Posterior vena cava (tissue), 2 donors: ENCODE results near the gene MROH7. TPM values are rescaled to one million over a fixed set of nuclear protein-coding genes. Genes with fewer than 3 reads are reported as not detected.

Experiments
- DNase-seq: peaks from one replicate; pipeline ENCODE4 v3.0.0-alpha.2; 2020; ENCODE audit warnings: low spot score
- intact Hi-C, 2 donors: fragments of 100-400 bp; cut with DNase I; formaldehyde crosslinking; loops; one replicate each; pipeline versions ENCODE4 v1.14.1 to v1.14.2; 2022 to 2023
- total RNA-seq, 2 donors: library from RNA; stranded (reverse); fragmentation: NEBNext Ultra II Directional; extraction: Animal tissue kit (Norgen Biotek cat#: 25700); gene quantifications; one replicate each; pipeline ENCODE4 v1.2.1, GENCODE V29; 2021
- donor health status: DM: yes; HTN: yes; CAD: no.
- donor health status: DM: yes; HTN: yes; CAD: no.

The MROH7 gene
- total RNA-seq, 2 donors from 2014 or later: 2.5 to 4.8 TPM

DNA sequence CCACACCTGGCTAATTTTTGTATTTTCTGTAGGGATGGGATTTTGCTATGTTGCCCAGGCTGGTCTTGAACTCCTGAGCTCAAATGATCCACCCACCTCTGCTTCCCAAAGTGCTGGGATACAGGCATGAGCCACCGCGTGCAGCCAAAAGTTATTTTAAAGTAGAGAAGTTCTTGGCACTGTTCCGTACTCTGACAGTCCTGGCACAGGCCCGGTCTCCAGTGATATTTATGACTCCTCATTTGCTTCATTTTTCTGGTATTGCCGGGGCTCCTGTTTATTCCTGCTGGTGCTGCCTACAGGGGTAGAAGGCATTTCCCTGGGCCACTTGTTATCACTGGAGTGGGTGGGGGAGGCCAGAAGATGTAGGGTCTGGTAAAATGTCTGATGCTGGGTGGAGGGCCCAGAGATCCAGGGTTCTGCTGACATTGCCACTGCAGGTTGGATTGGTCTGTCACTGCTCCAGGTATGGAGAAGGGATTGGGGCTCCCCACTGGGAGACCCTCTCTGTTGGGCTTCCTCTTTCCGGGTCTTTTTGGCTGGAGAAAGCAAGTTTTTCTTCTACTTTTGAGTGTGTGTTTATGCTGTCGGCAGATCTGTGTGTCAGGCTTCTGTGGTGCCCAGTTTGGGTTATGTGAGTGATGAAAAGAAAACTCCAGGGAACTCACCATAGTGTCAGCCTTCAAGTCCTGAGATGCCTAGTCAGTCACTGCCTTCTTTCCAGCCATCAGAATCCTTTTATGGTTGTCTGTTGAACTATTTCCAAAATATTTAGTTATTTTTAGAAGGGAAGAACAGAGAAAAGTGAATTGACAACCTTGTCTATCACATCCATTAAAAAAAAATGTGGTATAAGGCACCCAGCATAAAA lies 4.5 kb downstream of the MROH7 start:
- intact Hi-C loops: no loop called here
- no peak for DNase-seq

DNA sequence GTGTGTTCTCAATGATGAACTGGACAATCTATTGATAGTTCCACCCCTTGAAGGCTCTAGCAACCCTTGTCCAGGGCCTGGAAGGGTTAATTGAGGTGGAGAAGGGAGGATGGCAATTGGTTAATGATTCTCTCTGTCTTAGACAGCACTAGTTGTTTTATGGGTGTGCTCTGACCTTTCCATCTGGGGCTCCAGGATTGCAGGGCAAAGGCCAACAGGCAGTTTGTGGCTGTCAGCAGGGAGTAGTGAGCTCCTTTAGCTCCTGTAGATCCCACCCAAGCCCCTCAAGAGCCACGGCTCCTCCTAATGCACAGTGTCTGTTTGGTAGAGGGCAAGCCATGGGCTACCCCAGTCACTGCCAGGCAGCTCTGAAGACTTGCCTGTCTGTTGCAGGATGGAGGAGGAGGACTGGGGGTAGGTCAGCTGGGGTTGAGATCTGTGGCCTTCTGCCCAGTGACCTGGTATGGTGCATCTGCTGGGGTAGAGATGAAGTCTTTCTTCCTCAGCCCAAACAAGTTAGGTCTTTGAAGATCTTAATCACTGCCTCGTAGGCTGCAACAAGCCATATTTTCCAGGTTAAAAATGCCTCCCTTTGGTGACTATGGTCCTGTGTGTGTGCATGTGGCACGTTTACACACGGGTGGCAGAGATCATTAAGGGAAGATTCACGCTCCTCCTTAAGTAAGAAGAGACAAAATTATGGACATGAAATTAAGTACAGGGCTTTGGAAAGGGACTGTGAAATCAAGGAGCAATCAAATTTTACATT lies 7.7 kb downstream of the MROH7 start:
- DNase-seq: no peak
- intact Hi-C loops: no loop called here

DNA sequence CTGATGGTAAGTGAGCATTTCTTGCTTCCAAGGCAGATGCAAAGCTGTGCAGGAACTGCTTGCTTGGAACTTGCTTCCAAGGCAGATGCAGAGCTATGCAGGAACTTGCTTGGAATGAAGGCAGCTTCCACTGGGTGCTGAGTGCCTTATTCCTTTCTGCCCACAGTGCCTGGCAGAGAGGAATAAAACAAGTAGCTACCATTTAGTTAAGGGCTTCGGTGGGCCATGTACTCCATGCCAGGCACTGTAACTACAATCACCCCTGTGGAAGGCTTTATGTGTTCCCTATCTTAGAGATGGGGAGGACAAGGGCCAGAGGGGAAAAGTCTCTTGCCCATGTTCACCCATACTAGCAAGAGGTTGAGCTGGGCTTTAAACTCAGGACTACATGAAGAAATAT lies 8.3 kb downstream of the MROH7 start:
- no peak for DNase-seq
- intact Hi-C loops: no loop called here

DNA sequence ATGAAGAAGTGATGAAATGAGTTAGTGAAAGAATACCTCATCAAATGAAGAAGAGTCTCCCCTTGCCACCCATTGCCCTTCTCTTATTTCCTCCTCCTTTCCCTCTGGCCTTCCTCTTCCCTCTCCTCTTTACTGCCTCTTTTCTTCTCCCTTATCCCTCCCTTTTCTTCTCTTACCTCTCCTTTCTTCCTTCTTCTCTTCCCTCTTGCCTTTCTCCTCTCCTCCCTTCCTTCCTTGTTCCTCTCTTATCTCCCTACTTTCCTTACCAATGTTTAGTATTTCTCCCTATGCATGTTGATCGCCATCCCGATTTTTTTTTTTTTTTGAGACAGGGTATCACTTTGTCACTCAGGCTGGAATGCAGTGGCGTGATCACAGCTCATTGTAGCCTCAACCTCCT lies 8.8 kb downstream of the MROH7 start:
- intact Hi-C loops: no loop called here
- DNase-seq: no peak

DNA sequence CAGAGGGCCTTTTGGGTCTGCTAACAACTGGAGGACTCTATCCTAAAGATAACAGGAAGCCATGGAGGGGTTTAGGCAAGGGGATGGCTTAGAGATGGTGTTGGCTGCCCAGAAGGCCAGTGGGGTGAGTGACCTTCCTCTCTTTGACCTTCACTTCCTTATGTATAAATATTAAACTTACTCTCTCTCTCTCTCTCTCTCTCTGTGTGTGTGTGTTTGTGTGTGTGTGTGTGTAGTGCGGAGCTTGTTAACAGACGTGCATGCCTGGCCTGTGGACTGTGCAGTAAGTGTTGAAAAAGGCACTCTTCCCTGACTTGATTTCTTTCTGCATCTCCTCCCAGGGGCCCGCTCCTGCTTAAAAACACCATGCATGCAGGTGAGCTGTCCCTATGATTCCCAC lies 10.0 kb downstream of the MROH7 start:
- no peak for DNase-seq

DNA sequence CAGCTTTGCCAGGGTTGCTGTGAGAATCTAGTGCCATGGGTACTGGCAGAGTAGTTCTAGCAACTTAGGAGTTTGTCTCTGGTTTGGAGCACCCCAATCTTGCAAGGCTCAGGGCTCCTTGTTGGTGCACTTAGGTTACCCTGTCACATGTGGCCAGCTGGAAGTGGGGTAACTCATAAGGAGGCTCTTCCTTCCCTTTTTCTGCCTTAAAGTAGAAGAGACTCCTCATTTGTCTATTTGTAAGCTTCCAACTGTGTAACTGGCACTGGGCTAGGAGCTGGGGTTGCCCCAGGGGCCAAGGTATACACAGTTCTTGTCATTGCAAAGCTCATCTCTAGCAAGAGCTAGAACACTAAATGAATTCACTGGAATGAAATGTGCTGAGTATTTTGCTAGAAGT lies 10.6 kb downstream of the MROH7 start:
- intact Hi-C loops: no loop called here
- no peak for DNase-seq

More for the DNA sequence above, 10.0 kb downstream of the MROH7 start:
- intact Hi-C loops: no loop called here

- no peak for DNase-seq
- intact Hi-C loops: no loop called here
Observed at GRCh38 chr1:54653036-54653435, 11.4 kb downstream of the MROH7 start.

DNA sequence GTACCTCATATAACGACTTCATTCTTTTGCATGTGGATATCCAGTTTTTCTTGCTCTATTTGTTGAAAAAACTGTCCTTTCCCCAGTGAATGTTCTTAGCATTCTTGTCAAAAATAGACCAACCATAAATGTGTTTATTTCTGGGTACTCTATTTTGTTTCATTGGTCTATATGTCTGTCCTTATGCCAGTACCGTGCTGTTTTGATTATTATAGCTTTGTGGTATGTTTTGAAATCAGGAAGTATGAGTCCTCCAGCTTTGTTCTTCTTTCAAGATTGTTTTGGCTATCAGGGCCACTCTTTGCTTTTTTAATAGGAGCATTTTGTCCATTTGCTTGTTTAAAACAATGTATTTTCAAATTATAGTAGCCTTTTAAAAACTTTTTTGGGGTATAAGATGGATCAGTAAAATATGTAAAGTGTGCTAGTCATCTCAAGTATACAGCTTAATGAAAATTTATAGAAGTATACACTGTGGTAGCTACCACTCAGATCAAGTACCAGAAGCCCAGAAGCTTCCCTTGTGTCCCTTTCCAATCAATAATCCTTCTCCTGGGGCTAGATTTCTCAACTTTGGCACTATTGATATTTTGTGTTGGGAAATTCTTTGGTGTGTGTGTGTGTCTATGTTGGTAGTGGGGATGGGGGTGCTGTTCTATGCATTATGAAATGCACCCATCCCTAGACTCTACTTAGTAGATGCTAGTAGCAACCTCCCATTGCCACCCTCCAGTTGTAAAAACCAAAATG lies 16.8 kb downstream of the MROH7 start:
- DNase-seq: no peak
- intact Hi-C loops: no loop called here

DNA sequence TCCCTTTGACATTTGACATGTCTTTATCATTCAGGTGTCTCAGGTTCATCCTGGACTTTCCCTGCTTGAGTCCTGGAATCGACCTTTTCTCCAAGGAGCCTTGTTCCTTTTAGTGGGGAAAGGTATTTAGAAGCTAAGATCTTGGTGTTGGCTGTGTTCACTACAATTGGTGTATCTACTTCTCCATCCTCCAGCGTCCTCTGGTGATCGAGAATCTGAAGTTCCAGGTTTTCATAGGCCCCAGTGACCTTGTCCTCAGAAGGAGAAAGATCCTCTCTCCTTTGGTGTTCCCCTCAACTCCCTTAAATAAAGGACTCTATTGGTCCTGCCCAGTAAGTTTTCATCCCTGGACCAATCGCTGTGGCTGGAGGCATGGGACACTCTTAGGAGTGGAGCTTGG lies 22.1 kb downstream of the MROH7 start:
- DNase-seq: no peak
- intact Hi-C loops: no loop called here

DNA sequence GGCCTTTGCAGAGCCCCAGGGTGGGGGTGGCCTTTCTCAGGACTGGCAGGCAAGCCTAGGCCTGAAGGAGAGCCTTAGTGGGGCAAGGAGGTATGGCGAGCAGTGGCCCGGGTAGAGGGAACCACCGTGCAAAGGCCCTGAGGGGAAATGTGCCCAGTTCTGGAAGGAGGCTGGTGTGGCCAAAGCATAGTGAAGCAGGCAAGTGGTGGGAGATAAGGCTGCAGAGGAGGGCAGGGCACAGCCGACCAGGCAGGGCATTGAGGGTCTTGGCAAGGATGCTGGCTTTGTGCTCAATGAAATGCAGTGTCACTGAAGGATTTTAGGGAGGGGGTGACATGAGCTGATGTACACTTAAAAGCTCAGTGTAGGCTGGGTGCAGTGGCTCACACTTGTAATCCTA lies 22.8 kb downstream of the MROH7 start:
- intact Hi-C loops: no loop called here

GRCh38 chr1:54665852-54666251 lies 24.3 kb downstream of the MROH7 start:
- intact Hi-C loops: no loop called here
- DNase-seq: no peak

More for the DNA sequence above, 22.8 kb downstream of the MROH7 start:
- DNase-seq: no peak

DNA sequence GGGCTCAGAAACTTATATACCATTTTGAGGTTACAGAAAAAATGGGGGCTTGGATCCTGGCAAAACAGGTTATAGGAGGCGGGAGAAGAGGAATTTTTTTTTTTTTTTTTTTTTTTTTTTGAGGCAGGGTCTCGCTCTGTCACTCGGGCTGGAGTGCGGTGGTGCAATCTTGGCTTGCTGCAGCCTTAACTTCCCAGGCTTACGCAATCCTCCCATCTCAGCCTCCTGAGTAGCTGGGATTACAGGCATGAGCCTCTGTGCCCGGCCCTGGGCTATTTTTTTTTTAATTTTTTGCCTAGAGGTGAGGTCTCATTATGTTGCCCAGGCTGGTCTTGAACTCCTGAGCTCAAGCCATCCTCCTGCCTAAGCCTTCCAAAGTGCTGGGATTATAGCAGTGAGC lies 24.7 kb downstream of the MROH7 start:
- DNase-seq: no peak
- intact Hi-C loops: no loop called here

- no peak for DNase-seq
- intact Hi-C loops: no loop called here
Observed at GRCh38 chr1:54667797-54668196, 26.2 kb downstream of the MROH7 start.

DNA sequence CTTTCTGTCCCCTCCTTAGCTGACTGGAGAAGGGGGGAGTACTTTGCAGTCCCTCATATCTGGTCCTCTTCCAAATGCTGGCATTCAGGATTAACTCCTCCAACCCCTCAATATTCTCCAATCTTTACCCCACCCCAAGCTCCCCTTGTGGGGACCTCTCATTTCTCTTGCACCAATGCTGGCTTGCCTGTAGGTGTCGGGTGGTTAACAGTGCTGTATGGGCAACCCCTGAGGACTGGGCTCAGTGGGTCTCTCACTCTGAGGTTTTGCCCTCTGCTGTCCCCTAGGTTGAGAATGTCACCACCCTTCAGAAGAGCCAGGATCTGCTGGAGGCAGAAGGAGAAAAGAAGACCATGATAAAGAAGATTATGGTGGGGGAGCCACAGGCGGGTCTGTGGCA lies 27.0 kb downstream of the MROH7 start:
- intact Hi-C loops: no loop called here
- DNase-seq: no peak

DNA sequence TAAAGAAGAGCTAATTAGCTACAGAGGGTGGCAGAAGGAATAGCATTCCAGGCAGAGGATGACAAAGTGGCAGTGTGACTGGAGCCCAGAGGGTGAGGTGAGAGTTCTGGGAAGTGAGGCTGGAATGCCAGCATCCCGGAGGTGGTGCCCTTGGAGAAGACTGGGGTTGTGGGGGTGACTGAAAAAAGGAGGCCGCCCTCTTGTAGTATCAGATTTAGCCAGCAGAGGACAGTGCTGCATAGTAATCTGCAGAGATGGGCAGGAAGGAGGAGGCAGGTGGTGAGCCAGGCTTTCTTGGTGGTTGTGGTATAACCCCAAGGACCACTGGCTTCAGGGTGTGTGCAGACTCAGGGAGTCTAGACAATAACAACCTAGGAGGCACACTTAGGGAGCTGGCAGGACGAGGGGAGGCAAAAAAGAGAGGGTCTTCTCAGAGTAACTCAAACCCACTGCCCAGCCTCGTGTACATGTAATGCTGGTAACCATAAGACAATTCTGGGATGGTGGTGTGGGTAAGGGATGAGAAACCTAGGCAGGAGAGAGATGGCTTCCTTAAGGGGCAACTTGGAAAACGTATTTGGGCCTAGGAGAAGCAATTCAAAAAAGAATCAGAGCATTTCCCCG lies 30.5 kb downstream of the MROH7 start:
- intact Hi-C loops: no loop called here
- DNase-seq: no peak

GRCh38 chr1:54678776-54679643 lies 37.4 kb downstream of the MROH7 start:
- no peak for DNase-seq
- intact Hi-C loops: no loop called here

DNA sequence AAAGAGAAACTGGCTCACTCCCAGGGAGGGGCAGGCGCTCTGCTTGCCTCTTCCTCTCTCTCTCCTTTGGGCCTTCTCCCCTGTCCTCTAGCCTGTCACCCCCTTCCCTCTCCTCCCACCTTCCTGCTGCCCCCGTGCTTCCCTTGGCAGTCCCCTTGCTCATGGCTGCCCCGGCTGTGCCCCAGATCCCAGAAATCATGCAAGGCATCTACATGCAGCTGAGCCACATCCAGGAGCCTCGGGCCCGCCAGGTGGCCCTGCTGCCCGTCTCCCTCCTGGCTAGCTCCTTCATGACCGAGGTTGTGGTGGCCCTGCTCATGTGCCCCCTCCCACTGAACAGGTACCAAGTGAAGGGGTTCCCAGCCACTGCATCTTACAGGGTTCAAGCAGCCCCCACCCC lies 38.1 kb downstream of the MROH7 start:
- intact Hi-C loops: no loop called here

GRCh38 chr1:54680387-54680786 lies 38.8 kb downstream of the MROH7 start:
- no peak for DNase-seq
- intact Hi-C loops: no loop called here

More for the DNA sequence above, 38.1 kb downstream of the MROH7 start:
- DNase-seq: no peak

DNA sequence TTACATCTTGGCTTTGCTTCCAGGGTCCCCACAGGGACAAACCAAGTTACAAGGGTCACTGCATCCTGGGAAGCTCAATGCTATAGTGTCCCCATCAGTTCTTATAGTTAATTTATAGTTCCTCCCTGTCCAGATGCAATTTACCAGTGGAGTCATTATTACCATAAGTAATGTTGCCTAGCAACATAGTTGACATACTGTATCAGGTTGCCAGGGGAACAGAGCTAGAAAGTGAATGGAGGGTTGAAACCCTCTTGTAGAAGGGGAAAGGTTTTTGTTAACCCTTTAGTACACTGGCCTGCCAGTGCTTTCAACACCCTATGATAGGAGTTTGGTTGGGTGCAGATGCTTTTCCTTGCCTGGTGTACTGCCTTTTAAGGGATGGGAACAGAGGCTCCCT lies 39.8 kb downstream of the MROH7 start:
- intact Hi-C loops: no loop called here
- no peak for DNase-seq
